Measurements from ENCODE around the gene GNA15. TPM values are rescaled to one million over a fixed set of nuclear protein-coding genes. Genes with fewer than 3 reads are reported as not detected.
"Not testable (repeated sequence)": the region's sequence is repeated elsewhere in the genome, so short reads cannot be mapped to it uniquely, and the experiment has no call there.

The GNA15 gene
- total RNA-seq, 1 experiment from 2014 or later, result not detected

GRCh38 chr19:3138268-3138667, 2.4 kb downstream of the GNA15 start:
- no peak for DNase-seq (ENCODE audit: low read depth, low spot score)
- in situ Hi-C loops (cut with HindIII; ENCODE audit: low pct_unique_long_range_greater_than_20kb, low sequenced_read_pairs), result no loop called here

- in situ Hi-C loops (cut with HindIII; ENCODE audit: low pct_unique_long_range_greater_than_20kb, low sequenced_read_pairs), result no loop called here
- DNase-seq (ENCODE audit: low read depth, low spot score), result no peak
Observed at GRCh38 chr19:3140667-3141038, 4.8 kb downstream of the GNA15 start.

GRCh38 chr19:3142292-3142670, 6.4 kb downstream of the GNA15 start:
- in situ Hi-C loops (cut with HindIII; ENCODE audit: low pct_unique_long_range_greater_than_20kb, low sequenced_read_pairs), result no loop called here
- DNase-seq (ENCODE audit: low read depth, low spot score), result no peak

- in situ Hi-C loops (cut with HindIII; ENCODE audit: low pct_unique_long_range_greater_than_20kb, low sequenced_read_pairs), result no loop called here
- DNase-seq (ENCODE audit: low read depth, low spot score), result no peak
Observed at GRCh38 chr19:3142781-3143337, 7.0 kb downstream of the GNA15 start.

- in situ Hi-C loops (cut with HindIII; ENCODE audit: low pct_unique_long_range_greater_than_20kb, low sequenced_read_pairs), result no loop called here
- no peak for DNase-seq (ENCODE audit: low read depth, low spot score)
Observed at GRCh38 chr19:3145909-3146676, 10.3 kb downstream of the GNA15 start.

GRCh38 chr19:3146677-3147100, 10.9 kb downstream of the GNA15 start:
- in situ Hi-C loops (cut with HindIII; ENCODE audit: low pct_unique_long_range_greater_than_20kb, low sequenced_read_pairs), result no loop called here
- peak; percentile 32 for DNase-seq (ENCODE audit: low read depth, low spot score)

- DNase-seq (ENCODE audit: low read depth, low spot score), result no peak
- in situ Hi-C loops (cut with HindIII; ENCODE audit: low pct_unique_long_range_greater_than_20kb, low sequenced_read_pairs), result no loop called here
Observed at GRCh38 chr19:3148503-3148902, 12.7 kb downstream of the GNA15 start.

- no peak for DNase-seq (ENCODE audit: low read depth, low spot score)
- in situ Hi-C loops (cut with HindIII; ENCODE audit: low pct_unique_long_range_greater_than_20kb, low sequenced_read_pairs), result no loop called here
Observed at GRCh38 chr19:3149089-3149488, 13.3 kb downstream of the GNA15 start.

- in situ Hi-C loops (cut with HindIII; ENCODE audit: low pct_unique_long_range_greater_than_20kb, low sequenced_read_pairs), result no loop called here
- DNase-seq (ENCODE audit: low read depth, low spot score), result no peak
Observed at GRCh38 chr19:3149526-3150505, 14.0 kb downstream of the GNA15 start.

GRCh38 chr19:3150739-3151329, 15.0 kb downstream of the GNA15 start:
- DNase-seq (ENCODE audit: low read depth, low spot score), result no peak
- in situ Hi-C loops (cut with HindIII; ENCODE audit: low pct_unique_long_range_greater_than_20kb, low sequenced_read_pairs), result no loop called here

- no peak for DNase-seq (ENCODE audit: low read depth, low spot score)
Observed at GRCh38 chr19:3151563-3152418, 16.0 kb downstream of the GNA15 start.

GRCh38 chr19:3152419-3152780, 16.6 kb downstream of the GNA15 start:
- in situ Hi-C loops (cut with HindIII; ENCODE audit: low pct_unique_long_range_greater_than_20kb, low sequenced_read_pairs), result no loop called here

More at GRCh38 chr19:3151563-3152418, 16.0 kb downstream of the GNA15 start:
- in situ Hi-C loops (cut with HindIII; ENCODE audit: low pct_unique_long_range_greater_than_20kb, low sequenced_read_pairs), result no loop called here

GRCh38 chr19:3153286-3154230, 17.7 kb downstream of the GNA15 start:
- in situ Hi-C loops (cut with HindIII; ENCODE audit: low pct_unique_long_range_greater_than_20kb, low sequenced_read_pairs), result no loop called here
- no peak for DNase-seq (ENCODE audit: low read depth, low spot score)

More at GRCh38 chr19:3152419-3152780, 16.6 kb downstream of the GNA15 start:
- DNase-seq (ENCODE audit: low read depth, low spot score), result no peak

GRCh38 chr19:3154447-3154846, 18.6 kb downstream of the GNA15 start:
- DNase-seq (ENCODE audit: low read depth, low spot score); in situ Hi-C loops (cut with HindIII; ENCODE audit: low pct_unique_long_range_greater_than_20kb, low sequenced_read_pairs): not testable (repeated sequence)

GRCh38 chr19:3154957-3155736, 19.3 kb downstream of the GNA15 start:
- in situ Hi-C loops (cut with HindIII; ENCODE audit: low pct_unique_long_range_greater_than_20kb, low sequenced_read_pairs), result no loop called here
- DNase-seq (ENCODE audit: low read depth, low spot score), result peak; percentile 60

All from SK-MEL-5 (cell line).